CD4-positive, alpha-beta T cell treated with Interleukin-12 subunit alpha and Interleukin-12 subunit beta, for 1 hour (primary cell): ENCODE results near the gene RPL27A.
A peak's percentile ranks its signal among the peaks of the same experiment; 100 is the strongest.

Experiments used
- DNase-seq: peaks from one replicate; pipeline ENCODE4 v3.0.0-alpha.2; 2020

Gene RPL27A

GRCh38 chr11:8676458-8676857 is 6.1 kb upstream of the RPL27A start:
- DNase-seq = no peak

GRCh38 chr11:8679006-8679405 is 3.6 kb upstream of the RPL27A start:
- no peak for DNase-seq

GRCh38 chr11:8681837-8682302 is 722 bp upstream of the RPL27A start:
- no peak for DNase-seq

- no peak for DNase-seq
Observed at GRCh38 chr11:8683115-8683807, 669 bp downstream of the RPL27A start.

GRCh38 chr11:8684600-8685290 is 2.2 kb downstream of the RPL27A start:
- DNase-seq = no peak

- DNase-seq = no peak
Observed at GRCh38 chr11:8685306-8685705, 2.7 kb downstream of the RPL27A start.

GRCh38 chr11:8685820-8686219 is 3.2 kb downstream of the RPL27A start:
- DNase-seq = no peak

- no peak for DNase-seq
Observed at GRCh38 chr11:8686325-8686724, 3.7 kb downstream of the RPL27A start.

GRCh38 chr11:8688414-8689362 is 6.1 kb downstream of the RPL27A start:
- DNase-seq = peak; percentile 87

- no peak for DNase-seq
Observed at GRCh38 chr11:8689726-8690255, 7.2 kb downstream of the RPL27A start.

- no peak for DNase-seq
Observed at GRCh38 chr11:8690374-8691342, 8.1 kb downstream of the RPL27A start.

GRCh38 chr11:8691601-8692000 is 9.0 kb downstream of the RPL27A start:
- no peak for DNase-seq

GRCh38 chr11:8692417-8692816 is 9.8 kb downstream of the RPL27A start:
- DNase-seq = no peak

GRCh38 chr11:8693010-8693551 is 10.5 kb downstream of the RPL27A start:
- no peak for DNase-seq

GRCh38 chr11:8693555-8693954 is 11.0 kb downstream of the RPL27A start:
- no peak for DNase-seq

GRCh38 chr11:8694137-8694536 is 11.5 kb downstream of the RPL27A start:
- no peak for DNase-seq

- DNase-seq = no peak
Observed at GRCh38 chr11:8697054-8697453, 14.5 kb downstream of the RPL27A start.

- no peak for DNase-seq
Observed at GRCh38 chr11:8698379-8698851, 15.8 kb downstream of the RPL27A start.

- no peak for DNase-seq
Observed at GRCh38 chr11:8698917-8699441, 16.4 kb downstream of the RPL27A start.

- DNase-seq = no peak
Observed at GRCh38 chr11:8699903-8700302, 17.3 kb downstream of the RPL27A start.
